NT2/D1 (cell line): ENCODE data around the gene FOXP2.

Experiments
- SUZ12 ChIP-seq: IDR thresholded peaks from 2 replicates; pipeline ENCODE4 v1.6.1; 2011; ENCODE audit not compliant: insufficient read length, insufficient read depth; ENCODE audit errors: extremely low read depth
- YY1 ChIP-seq: IDR thresholded peaks from 2 replicates; pipeline ENCODE4 v1.6.1; 2011; ENCODE audit not compliant: insufficient read length, insufficient read depth
- ZNF274 ChIP-seq: IDR thresholded peaks from 2 replicates; pipeline ENCODE4 v1.6.1; 2011; ENCODE audit warnings: mild to moderate bottlenecking, low read depth, low read length

GRCh38 chr7:114688443-114689055 lies 273.9 kb downstream of the FOXP2 start:
- no peak for TF ChIP-seq YY1
- TF ChIP-seq SUZ12: no peak
- TF ChIP-seq ZNF274: no peak
